Mammary epithelial cell (primary cell): ENCODE measurements around the gene KYNU.

Experiments used
- CTCF ChIP-seq, 2 donors: IDR thresholded peaks in 1 of 2; conservative IDR thresholded peaks in 1 of 2; 2 replicates each; pipeline ENCODE4 v1.5.1; 2011 to 2012; ENCODE audit warnings: inconsistent platforms in 2 of 2, low read length in 2 of 2, mild to moderate bottlenecking in 2 of 2, control low read depth in 1 of 2, low read depth in 1 of 2; ENCODE audit not compliant: insufficient read depth in 1 of 2; ENCODE audit errors: extremely low read depth in 1 of 2
- EZH2 ChIP-seq: IDR thresholded peaks from 2 replicates; pipeline ENCODE4 v1.6.1; 2012; ENCODE audit warnings: low read length, inconsistent platforms, borderline replicate concordance

DNA sequence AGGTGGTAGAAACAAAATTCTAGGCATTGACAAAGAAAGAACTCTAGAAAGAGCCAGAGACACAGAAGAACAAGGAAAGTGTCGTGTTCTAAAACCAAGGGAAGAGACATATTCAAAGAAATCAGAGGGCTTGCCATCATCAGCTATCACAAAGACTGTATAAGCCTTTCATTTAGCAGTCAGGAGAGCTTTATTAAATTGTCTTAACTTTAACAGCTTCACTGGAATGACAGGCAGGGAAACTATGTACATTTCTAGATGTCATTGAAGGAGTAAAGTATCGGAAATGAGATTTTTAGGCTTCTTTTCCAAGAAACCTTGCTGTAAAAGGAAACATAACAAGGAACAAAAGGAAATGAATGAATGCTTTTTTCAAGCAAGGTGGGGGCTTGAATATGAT is 15.8 kb downstream of the KYNU start:
- no peak for TF ChIP-seq CTCF (conservative IDR thresholded peaks at IDR 0.05 in 1 of 2, IDR thresholded peaks at IDR 0.05 in 1 of 2; ENCODE audit: extremely low read depth in 1 of 2, insufficient read depth in 1 of 2, low read depth in 1 of 2, low read length in 2 of 2)
- TF ChIP-seq EZH2, result no peak
